Right lobe of liver (tissue), 6 donors: ENCODE results near the gene IL1RAPL1. TPM values are rescaled to one million over a fixed set of nuclear protein-coding genes. Genes with fewer than 3 reads are reported as not detected.

Experiments
- ATAC-seq, 4 donors: fragments of 200-7000 bp; cut with Tn5 transposase; one replicate each; pipeline ENCODE4 v1.9.1; 2020; ENCODE audit warnings: mild to moderate bottlenecking in 4 of 4, moderate library complexity in 4 of 4
- DNase-seq, 3 donors: peaks; one replicate each; pipeline ENCODE4 v3.0.0-alpha.2; 2020
- H3K27ac ChIP-seq, 3 donors: fragments of 200-600 bp; one replicate each; pipeline ENCODE4 v1.8.0; 2022
- H3K27me3 ChIP-seq, 2 donors: fragments of 200-600 bp; one replicate each; pipeline ENCODE4 v1.8.0; 2022
- H3K36me3 ChIP-seq, 4 donors: fragments of 200-600 bp; sonication (generic) in 1 of 4; one replicate each; pipeline versions ENCODE4 v1.5.1 to v1.8.0; 2017 to 2022; ENCODE audit warnings: control low read depth in 1 of 4
- H3K4me1 ChIP-seq, 4 donors: fragments of 200-600 bp; sonication (generic) in 1 of 4; one replicate each; pipeline versions ENCODE4 v1.5.1 to v1.8.0; 2017 to 2022; ENCODE audit warnings: control low read depth in 1 of 4
- H3K4me3 ChIP-seq, 3 donors: fragments of 200-600 bp; one replicate each; pipeline ENCODE4 v1.8.0; 2022
- H3K9me3 ChIP-seq, 4 donors: fragments of 200-600 bp; sonication (generic) in 1 of 4; one replicate each; pipeline versions ENCODE4 v1.5.1 to v1.8.0; 2017 to 2022; ENCODE audit warnings: control low read depth in 1 of 4
- POLR2A ChIP-seq: fragments of 450-650 bp; IDR thresholded peaks from one replicate; pipeline ENCODE4 v1.6.1; 2017; ENCODE audit warnings: antibody characterized with exemption, mild to moderate bottlenecking
- WGBS: methylation state at CpG from one replicate; pipeline ENCODE4 v1.1.6; 2018; ENCODE audit warnings: low coverage, low lambda C conversion rate; ENCODE audit not compliant: insufficient coverage; ENCODE audit errors: missing lambda C conversion rate; 5-methylcytosine and 5-hydroxymethylcytosine counted together
- intact Hi-C, 2 donors: fragments of 100-400 bp; cut with DNase I; formaldehyde crosslinking; loops; one replicate each; pipeline versions ENCODE4 v1.11.2 to v1.14.1; 2022
- total RNA-seq, 6 experiments: library from RNA; depleted of rRNA in 2 of 6; stranded (reverse); fragments of >200 nt in 2 of 6; fragmentation: NEBNext Ultra II Directional in 3 of 6; extraction: Animal tissue kit (Norgen Biotek cat#: 25700) in 3 of 6; gene quantifications; one replicate each; pipeline versions ENCODE4 v1.1.0 to v1.2.4, GENCODE V29; 2016 to 2023
- TF ChIP-seq, protein P1 (sequence below), 4 donors: fragments of 200-600 bp in 3 of 4; fragments of 450-650 bp in 1 of 4; IDR thresholded peaks; one replicate each; pipeline versions ENCODE4 v1.5.1 to v1.8.0; 2016 to 2022; ENCODE audit warnings: antibody characterized with exemption in 4 of 4, mild to moderate bottlenecking in 2 of 4
- donor health status: DM: no; HTN: yes; CAD: no.
- donor health status: DM: no; HTN: no; CAD: no.
- donor health status: DM: no; HTN: no; CAD: no.
- donor health status: DM: no; HTN: yes; CAD: no.
- donor health status: DM: no; HTN: yes; CAD: no.

The IL1RAPL1 gene
- total RNA-seq, 6 experiments from 2014 or later, result not detected

DNA sequence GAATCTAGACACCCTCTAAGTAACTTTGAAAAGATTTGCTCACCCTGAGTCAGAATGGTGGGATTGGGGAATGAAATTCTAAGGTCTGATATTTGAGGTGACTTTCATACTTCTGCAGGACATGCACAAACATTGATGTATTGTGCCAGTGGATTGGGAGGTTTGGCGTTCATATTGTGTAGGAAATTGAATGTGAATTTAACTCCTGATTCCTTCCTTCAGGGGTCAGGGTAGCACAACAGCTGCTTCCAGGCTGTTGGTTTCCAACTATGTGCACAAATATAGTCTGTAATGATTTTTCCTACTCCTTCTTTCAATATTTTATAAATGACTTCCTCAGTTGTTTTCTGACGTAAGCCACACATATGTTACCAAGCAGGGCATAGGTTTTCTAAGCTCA lies 3.1 kb downstream of the IL1RAPL1 start:
- Histone ChIP-seq H3K36me3 (no peaks in the 10 kb centered on the region), H3K27me3 (peaks cover 0 to 5% of the 10 kb centered on the region in 2 donors), H3K9me3 (no peaks in the 10 kb centered on the region), H3K4me3 (no peak overlapping the region), H3K4me1 (no peaks in the 10 kb centered on the region), H3K27ac (no peak overlapping the region)
- WGBS, result 52% methylated on average over 2 of the region's 2 CpGs
- no peak for ATAC-seq
- no peak for DNase-seq
- intact Hi-C loops, result no loop called here
- TF ChIP-seq POLR2A, result no peak
- TF ChIP-seq, protein P1, sequence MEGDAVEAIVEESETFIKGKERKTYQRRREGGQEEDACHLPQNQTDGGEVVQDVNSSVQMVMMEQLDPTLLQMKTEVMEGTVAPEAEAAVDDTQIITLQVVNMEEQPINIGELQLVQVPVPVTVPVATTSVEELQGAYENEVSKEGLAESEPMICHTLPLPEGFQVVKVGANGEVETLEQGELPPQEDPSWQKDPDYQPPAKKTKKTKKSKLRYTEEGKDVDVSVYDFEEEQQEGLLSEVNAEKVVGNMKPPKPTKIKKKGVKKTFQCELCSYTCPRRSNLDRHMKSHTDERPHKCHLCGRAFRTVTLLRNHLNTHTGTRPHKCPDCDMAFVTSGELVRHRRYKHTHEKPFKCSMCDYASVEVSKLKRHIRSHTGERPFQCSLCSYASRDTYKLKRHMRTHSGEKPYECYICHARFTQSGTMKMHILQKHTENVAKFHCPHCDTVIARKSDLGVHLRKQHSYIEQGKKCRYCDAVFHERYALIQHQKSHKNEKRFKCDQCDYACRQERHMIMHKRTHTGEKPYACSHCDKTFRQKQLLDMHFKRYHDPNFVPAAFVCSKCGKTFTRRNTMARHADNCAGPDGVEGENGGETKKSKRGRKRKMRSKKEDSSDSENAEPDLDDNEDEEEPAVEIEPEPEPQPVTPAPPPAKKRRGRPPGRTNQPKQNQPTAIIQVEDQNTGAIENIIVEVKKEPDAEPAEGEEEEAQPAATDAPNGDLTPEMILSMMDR (IDR thresholded peaks at IDR 0.05), result no peak

DNA sequence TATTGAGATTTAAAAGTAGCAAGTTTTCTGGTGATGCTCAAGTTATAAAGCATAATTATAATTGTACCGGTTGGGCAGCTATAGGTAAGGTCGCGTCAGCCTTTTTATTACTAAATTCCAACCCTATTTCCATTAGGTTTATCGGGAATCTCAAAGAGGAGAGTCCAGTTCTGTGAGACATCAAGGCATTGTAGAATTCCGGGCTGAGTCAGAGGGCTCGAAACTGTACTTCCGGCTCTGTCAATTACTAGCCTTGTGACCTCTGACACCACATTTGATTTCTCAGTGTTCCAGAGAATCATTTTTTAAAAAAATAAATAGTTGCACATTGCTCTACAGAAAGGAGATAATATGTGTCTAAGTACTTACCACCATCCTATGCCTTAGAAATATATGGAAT lies 4.3 kb downstream of the IL1RAPL1 start:
- DNase-seq, result no peak
- no peaks in the 10 kb centered on the region for H3K4me1 ChIP-seq
- no peak overlapping the region for H3K27ac ChIP-seq
- TF ChIP-seq, protein P1 (IDR thresholded peaks at IDR 0.05), result no peak
- no peak for TF ChIP-seq POLR2A
- no peaks in the 10 kb centered on the region for H3K9me3 ChIP-seq
- no peaks in the 10 kb centered on the region for H3K36me3 ChIP-seq
- 56% methylated on average over 7 of the region's 7 CpGs for WGBS
- no peak overlapping the region for H3K4me3 ChIP-seq
- H3K27me3 ChIP-seq, result peaks cover 0 to 5% of the 10 kb centered on the region in 2 donors
- ATAC-seq, result no peak
- intact Hi-C loops, result no loop called here

DNA sequence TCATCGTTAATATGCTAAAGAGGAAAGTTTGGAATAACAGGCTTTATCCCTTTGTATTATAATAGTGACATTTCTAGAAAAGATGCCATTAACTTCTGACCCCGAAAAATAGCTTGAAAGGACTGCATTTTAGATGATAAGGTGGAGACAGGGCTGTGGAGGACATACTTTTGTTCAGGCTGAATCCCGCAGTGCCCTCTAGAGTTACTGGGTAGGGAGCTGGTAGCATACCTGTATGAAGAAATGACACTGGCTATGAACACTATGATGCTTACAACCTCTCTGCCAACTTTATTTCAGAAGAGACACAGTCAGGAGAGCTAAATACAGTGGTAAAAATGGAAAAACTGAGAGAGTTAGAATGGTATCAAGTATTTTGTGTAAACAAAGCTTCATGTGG lies 8.1 kb downstream of the IL1RAPL1 start:
- no peaks in the 10 kb centered on the region for H3K4me1 ChIP-seq
- intact Hi-C loops, result no loop called here
- WGBS, result 48% methylated on average over 3 of the region's 3 CpGs
- TF ChIP-seq, protein P1 (IDR thresholded peaks at IDR 0.05), result no peak
- TF ChIP-seq POLR2A, result no peak
- peaks cover 0 to 5% of the 10 kb centered on the region in 2 donors for H3K27me3 ChIP-seq
- no peak for ATAC-seq
- no peak overlapping the region for H3K27ac ChIP-seq
- H3K9me3 ChIP-seq, result no peaks in the 10 kb centered on the region
- H3K4me3 ChIP-seq, result no peak overlapping the region
- H3K36me3 ChIP-seq, result no peaks in the 10 kb centered on the region
- DNase-seq, result no peak

DNA sequence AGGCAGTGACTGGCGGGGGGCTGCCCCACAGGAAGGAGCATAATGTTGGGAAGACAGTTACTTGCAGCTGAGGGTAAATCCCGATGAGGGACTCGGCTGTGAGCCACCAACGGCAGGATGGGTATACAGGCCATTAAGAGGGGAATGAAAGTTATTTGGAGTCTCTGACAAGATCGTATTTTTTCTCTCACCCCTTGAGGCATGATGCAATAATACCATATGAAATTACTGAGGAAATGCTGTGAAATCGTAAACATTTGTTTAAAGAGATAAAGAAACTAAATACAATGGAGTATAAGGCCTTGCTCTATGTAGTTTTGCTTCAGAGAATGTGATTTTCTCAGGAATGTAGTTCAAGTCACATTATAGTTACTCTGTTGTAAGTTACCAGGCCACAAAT lies 12.7 kb downstream of the IL1RAPL1 start:
- WGBS, result 52% methylated on average over 3 of the region's 6 CpGs
- DNase-seq (no peak), ATAC-seq (no peak)
- H3K4me1 ChIP-seq, result no peaks in the 10 kb centered on the region
- no peak for TF ChIP-seq POLR2A
- TF ChIP-seq, protein P1 (IDR thresholded peaks at IDR 0.05), result no peak
- no peak overlapping the region for H3K27ac ChIP-seq
- intact Hi-C loops, result no loop called here
- H3K4me3 ChIP-seq, result no peak overlapping the region
- H3K36me3 ChIP-seq, result no peaks in the 10 kb centered on the region
- H3K9me3 ChIP-seq, result no peaks in the 10 kb centered on the region
- H3K27me3 ChIP-seq, result no peaks in the 10 kb centered on the region

DNA sequence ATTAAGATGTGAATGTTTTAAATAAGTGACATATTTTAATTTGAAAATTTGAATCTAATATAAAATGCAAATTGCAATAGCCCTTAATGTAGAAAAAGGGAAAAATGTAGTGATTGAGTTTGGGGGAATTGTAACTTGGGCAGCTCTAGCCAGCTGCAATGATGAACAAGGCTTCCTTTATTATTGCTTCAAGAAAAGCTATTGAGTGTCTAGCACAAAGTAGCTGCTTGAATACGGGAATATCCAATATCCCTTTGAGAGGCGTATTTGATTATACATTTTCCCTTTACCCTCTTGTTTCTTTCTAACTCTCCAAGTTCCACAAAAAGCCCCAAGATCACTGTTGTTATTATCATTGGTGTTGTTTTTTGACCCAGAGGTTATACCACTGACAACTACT lies 21.8 kb downstream of the IL1RAPL1 start:
- no peak for DNase-seq
- no peak for ATAC-seq
- Histone ChIP-seq H3K27ac (no peak overlapping the region), H3K4me1 (no peaks in the 10 kb centered on the region), H3K4me3 (no peak overlapping the region), H3K9me3 (no peaks in the 10 kb centered on the region), H3K27me3 (no peaks in the 10 kb centered on the region), H3K36me3 (no peaks in the 10 kb centered on the region)
- intact Hi-C loops, result no loop called here
- TF ChIP-seq POLR2A, result no peak
- TF ChIP-seq, protein P1 (IDR thresholded peaks at IDR 0.05), result no peak
- 72% methylated on average over 2 of the region's 2 CpGs for WGBS
